HG02884 (cell line): ENCODE measurements around the gene PVALEF.

Source experiments
- ATAC-seq: cut with Tn5 transposase; IDR thresholded peaks from one replicate; pipeline ENCODE4 v1.9.1; 2021; ENCODE audit warnings: mild to moderate bottlenecking, moderate library complexity; ENCODE audit not compliant: unreplicated experiment

Gene PVALEF

GRCh38 chr17:81180836-81181810 is 15.8 kb downstream of the PVALEF start:
- ATAC-seq, result no peak

- no peak for ATAC-seq
Observed at GRCh38 chr17:81181811-81182185, 16.5 kb downstream of the PVALEF start.

- no peak for ATAC-seq
Observed at GRCh38 chr17:81182596-81182995, 17.3 kb downstream of the PVALEF start.

- no peak for ATAC-seq
Observed at GRCh38 chr17:81183316-81183715, 18.0 kb downstream of the PVALEF start.

GRCh38 chr17:81183807-81184206 is 18.5 kb downstream of the PVALEF start:
- no peak for ATAC-seq

GRCh38 chr17:81184555-81184954 is 19.2 kb downstream of the PVALEF start:
- ATAC-seq, result no peak

- no peak for ATAC-seq
Observed at GRCh38 chr17:81186203-81186602, 20.9 kb downstream of the PVALEF start.

GRCh38 chr17:81187120-81187519 is 21.8 kb downstream of the PVALEF start:
- no peak for ATAC-seq

GRCh38 chr17:81187586-81188490 is 22.5 kb downstream of the PVALEF start:
- no peak for ATAC-seq

- no peak for ATAC-seq
Observed at GRCh38 chr17:81188491-81188840, 23.2 kb downstream of the PVALEF start.

GRCh38 chr17:81189016-81189415 is 23.7 kb downstream of the PVALEF start:
- ATAC-seq, result no peak

GRCh38 chr17:81189670-81190530 is 24.6 kb downstream of the PVALEF start:
- ATAC-seq, result no peak

- no peak for ATAC-seq
Observed at GRCh38 chr17:81190591-81190990, 25.3 kb downstream of the PVALEF start.

GRCh38 chr17:81191116-81191515 is 25.8 kb downstream of the PVALEF start:
- no peak for ATAC-seq

GRCh38 chr17:81191646-81192045 is 26.3 kb downstream of the PVALEF start:
- ATAC-seq, result no peak

- ATAC-seq, result no peak
Observed at GRCh38 chr17:81192386-81193050, 27.2 kb downstream of the PVALEF start.

GRCh38 chr17:81193051-81193410 is 27.7 kb downstream of the PVALEF start:
- no peak for ATAC-seq

- no peak for ATAC-seq
Observed at GRCh38 chr17:81193470-81194224, 28.3 kb downstream of the PVALEF start.

GRCh38 chr17:81194225-81194760 is 29.0 kb downstream of the PVALEF start:
- no peak for ATAC-seq
